Measurements from ENCODE around the gene NOB1. TPM values are rescaled to one million over a fixed set of nuclear protein-coding genes. Genes with fewer than 3 reads are reported as not detected.

Gene NOB1
- total and polyA plus RNA-seq, 2 donors (not counting 1 experiment from before 2014, with no cell fraction given), result 42.3 to 44.9 TPM

- H4K20me1 ChIP-seq (ENCODE audit: control insufficient read depth, insufficient read depth, low read length, poor library complexity, severe bottlenecking), result no peaks in the 10 kb centered on the region
- peak overlapping the region; percentile 96 for H3K4me2 ChIP-seq (replicated peaks; ENCODE audit: low read depth, low read length, poor library complexity, severe bottlenecking)
- H3K27me3 ChIP-seq (replicated peaks in 1 of 4; ENCODE audit: control extremely low read depth in 1 of 4, control insufficient read depth in 3 of 4, insufficient read depth in 4 of 4, low read length in 3 of 4), result no peaks in the 10 kb centered on the region
- WGBS (ENCODE audit: insufficient coverage), result 20% methylated on average over 5 of the region's 14 CpGs
- no peaks in the 10 kb centered on the region for H3K9me3 ChIP-seq (ENCODE audit: control extremely low read depth in 1 of 3, control insufficient read depth in 2 of 3, insufficient read depth in 1 of 3, low read length in 2 of 3)
- Mint-ChIP-seq H3K27me3 (no peaks in the 10 kb centered on the region), H3K27ac (peak overlapping the region; percentile 95), H3K9me3 (ENCODE audit: insufficient read depth) (no peaks in the 10 kb centered on the region), H3K4me1 (peaks cover 34% of the 10 kb centered on the region), H3K4me3 (peak overlapping the region; percentile 88)
- ChIA-PET POLR2A (interaction anchor here (0.6 to 1.7 kb wide), 3 partner anchors 9 to 272 kb away, joined by 4 to 9 read pairs (median 8); partner anchors contain the start of gene NOB1), CTCF (interaction anchor here (0.6 to 4.3 kb wide), 3 partner anchors 9 to 430 kb away, joined by 3 to 17 read pairs (median 4); partner anchors contain the start of gene NOB1)
- peak overlapping the region; percentile 96 for H3K9ac ChIP-seq (ENCODE audit: low read length)
- TF ChIP-seq EZH2 (IDR thresholded peaks at IDR 0.05; ENCODE audit: borderline replicate concordance, insufficient read depth, low read depth, low read length, poor library complexity, severe bottlenecking), result no peak
- no peak for TF ChIP-seq CTCF (IDR thresholded peaks at IDR 0.05)
- no peaks in the 10 kb centered on the region for H3K36me3 ChIP-seq (replicated peaks in 1 of 2; ENCODE audit: control extremely low read depth in 1 of 2, control insufficient read depth in 1 of 2, extremely low read depth in 1 of 2, insufficient read depth in 2 of 2, low read length in 1 of 2)
- peaks cover 14 to 23% of the 10 kb centered on the region in 2 donors for H3K4me1 ChIP-seq (ENCODE audit: control insufficient read depth in 2 of 2, insufficient read depth in 2 of 2, low read length in 2 of 2)
- intact Hi-C loops (cut with micrococcal nuclease), result loop anchor here (1.0 to 2.0 kb wide), 5 partner anchors 9 to 424 kb away; partner anchors contain the start of genes COG8, CYB5B, NIP7 and NOB1
- ATAC-seq (ENCODE audit: low read depth) (peak; percentile 22), DNase-seq (peak; percentile 69)
- peak overlapping the region; percentile 85 for H2AFZ ChIP-seq (ENCODE audit: insufficient read depth, low read depth, low read length, poor library complexity, severe bottlenecking)
- H3K4me3 ChIP-seq (ENCODE audit: control extremely low read depth in 1 of 5, extremely low read depth in 1 of 5, insufficient read depth in 1 of 5, low read depth in 2 of 5, low read length in 4 of 5), result peak overlapping the region; percentile 87 to 95 (median 92)
- peaks cover 81% of the 10 kb centered on the region for H3K79me2 ChIP-seq (ENCODE audit: control insufficient read depth, insufficient read depth, low read length)
- peak overlapping the region; percentile 87 to 98 for H3K27ac ChIP-seq (ENCODE audit: low read length in 2 of 2)
These were observed 8.3 kb upstream of the NOB1 start for GRCh38 chr16:69762814-69763598.

Data from B cell (primary cell).